GM12874 (cell line): ENCODE results near the gene CEP290.

Experiments used
- TF ChIP-seq, protein P1 (sequence below): IDR thresholded peaks from 2 replicates; pipeline ENCODE4 v1.5.1; 2011; ENCODE audit warnings: low read depth, mild to moderate bottlenecking, control low read depth, low read length, moderate library complexity; ENCODE audit not compliant: insufficient read depth

The CEP290 gene

DNA sequence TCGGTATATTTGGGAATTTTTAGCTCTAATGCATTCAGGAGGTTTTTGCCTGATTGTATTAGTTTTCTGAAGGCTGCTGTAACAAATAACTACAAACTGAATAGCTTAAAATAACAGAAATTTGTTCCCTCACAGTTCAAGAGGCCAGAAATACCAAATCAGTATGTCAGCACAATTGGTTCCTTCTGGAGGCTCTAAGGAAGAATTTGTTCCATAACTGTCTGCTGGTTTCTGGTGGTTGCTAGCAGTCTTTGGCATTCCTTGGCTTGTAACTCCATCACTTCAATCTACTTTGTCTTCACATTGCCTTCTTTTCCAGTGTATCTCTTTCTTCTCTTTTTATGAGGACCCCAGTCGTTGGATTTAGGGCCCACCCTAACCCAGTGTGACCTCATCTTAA, 21.5 kb upstream of the CEP290 start:
- TF ChIP-seq, protein P1, sequence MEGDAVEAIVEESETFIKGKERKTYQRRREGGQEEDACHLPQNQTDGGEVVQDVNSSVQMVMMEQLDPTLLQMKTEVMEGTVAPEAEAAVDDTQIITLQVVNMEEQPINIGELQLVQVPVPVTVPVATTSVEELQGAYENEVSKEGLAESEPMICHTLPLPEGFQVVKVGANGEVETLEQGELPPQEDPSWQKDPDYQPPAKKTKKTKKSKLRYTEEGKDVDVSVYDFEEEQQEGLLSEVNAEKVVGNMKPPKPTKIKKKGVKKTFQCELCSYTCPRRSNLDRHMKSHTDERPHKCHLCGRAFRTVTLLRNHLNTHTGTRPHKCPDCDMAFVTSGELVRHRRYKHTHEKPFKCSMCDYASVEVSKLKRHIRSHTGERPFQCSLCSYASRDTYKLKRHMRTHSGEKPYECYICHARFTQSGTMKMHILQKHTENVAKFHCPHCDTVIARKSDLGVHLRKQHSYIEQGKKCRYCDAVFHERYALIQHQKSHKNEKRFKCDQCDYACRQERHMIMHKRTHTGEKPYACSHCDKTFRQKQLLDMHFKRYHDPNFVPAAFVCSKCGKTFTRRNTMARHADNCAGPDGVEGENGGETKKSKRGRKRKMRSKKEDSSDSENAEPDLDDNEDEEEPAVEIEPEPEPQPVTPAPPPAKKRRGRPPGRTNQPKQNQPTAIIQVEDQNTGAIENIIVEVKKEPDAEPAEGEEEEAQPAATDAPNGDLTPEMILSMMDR = no peak

DNA sequence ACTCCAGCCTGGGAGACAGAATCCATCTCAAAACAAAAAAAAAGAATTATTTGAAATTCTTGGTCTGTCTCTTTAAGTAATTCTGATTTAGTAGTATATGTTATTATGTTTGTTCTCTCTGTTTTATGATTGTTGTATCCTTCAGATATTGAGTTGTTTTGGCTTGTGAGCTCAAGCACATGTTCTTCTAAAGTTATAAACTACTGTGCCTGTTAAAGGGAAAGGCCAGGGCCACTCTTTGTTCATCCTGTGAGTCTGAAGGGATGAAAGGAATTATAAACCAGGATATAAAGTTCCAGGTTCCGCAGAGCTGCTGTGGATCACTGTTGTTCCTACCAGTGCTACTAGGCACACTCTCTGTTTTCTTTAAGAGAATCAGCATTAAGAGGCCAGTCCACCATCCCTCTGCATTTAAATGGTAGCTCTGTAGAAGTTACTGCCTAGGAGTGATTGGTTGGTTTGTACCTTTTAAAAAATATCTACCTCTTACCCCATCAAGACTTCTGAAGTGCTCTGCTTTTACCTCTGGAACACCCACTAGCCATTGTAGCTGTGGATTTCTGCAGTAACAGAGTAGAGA, 14.3 kb upstream of the CEP290 start:
- TF ChIP-seq, protein P1 = no peak

- TF ChIP-seq, protein P1 = no peak
Measured at GRCh38 chr12:88153959-88154358, 12.1 kb upstream of the CEP290 start.

- TF ChIP-seq, protein P1 = no peak
Measured at GRCh38 chr12:88150063-88150462, 8.2 kb upstream of the CEP290 start.

DNA sequence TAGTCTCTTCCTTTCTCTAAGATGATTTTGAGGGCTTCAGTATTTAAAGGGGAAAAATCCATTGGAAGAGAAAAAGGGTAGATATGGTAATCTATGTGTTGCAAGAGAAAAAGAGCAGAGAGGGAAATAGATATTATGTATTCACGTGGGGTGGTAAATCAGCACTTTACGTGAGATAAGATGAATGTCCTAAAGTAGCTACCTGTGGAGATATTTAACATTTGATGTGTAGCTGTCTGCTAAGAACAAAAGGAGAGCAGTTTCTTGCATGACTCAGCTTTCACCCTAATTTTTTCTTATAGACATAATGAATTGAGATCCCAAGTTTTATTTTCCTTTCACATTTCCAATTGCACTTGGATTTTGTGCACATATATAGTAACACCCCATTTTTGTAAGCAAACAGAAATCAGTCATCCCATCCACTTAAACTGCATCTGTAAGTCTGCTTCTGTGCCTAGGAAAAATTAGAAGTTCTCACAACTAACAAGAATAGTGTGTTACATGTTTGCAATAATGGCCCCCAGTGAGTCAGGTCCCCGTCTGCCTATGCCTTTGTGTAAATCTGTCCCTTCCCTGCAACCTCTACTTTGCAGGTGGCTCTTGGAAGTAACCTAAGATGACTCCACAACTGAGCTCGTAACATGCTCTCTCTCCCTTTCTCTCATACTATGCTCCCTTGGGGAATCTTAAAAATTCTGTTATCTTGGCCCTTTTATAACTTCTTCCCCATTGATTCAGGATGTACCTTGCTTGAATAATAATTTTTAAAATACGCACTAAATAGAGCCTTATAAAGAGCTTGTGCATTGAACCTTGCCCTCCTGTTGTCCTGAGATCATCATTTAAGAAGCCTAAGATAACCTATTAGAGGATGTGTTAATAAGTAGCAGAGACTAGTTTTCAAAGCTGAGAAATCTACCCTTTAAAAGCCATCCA, 3.9 kb upstream of the CEP290 start:
- TF ChIP-seq, protein P1 = no peak

DNA sequence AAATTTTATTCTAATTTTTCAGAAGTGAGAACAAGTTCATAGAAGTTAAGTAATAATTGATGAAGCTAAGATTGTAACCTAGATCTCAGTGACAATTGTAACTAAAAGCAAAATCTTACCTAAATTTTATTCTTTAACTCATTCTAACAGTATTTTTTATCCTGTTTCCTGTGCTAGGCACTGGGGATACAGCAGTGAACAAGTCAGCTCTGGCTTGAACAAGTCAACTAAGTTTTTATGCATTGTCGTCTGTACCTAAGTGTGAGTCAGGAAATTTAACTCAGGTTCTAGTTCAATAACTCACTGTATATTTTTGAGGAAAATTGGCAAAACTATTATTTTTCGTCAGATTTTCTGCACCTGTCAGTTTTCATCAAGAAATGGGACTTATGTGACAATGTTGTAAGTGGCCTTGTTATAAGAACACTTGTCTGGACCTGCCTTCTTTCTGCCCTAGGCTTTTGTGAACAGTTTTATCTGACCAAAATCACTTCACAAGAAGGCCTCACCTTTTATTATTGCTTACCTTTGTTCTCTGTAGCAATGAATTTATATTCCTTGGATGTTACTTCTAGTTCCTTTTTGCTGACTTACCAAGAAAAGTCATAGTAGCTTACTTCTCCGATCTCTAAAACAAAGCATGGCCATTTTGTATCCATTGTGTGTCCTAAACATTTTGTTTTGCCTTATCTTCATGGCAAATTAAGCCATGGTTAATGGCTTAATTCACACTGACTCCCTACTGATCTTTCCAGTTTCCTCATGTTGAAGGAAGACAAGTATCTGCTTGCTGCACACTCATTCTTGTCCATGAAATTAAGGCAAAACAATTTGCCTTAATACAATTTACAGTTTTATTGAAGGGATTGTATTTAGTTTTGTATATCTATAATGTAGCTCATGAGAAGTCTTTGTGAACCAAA, 2.9 kb upstream of the CEP290 start:
- TF ChIP-seq, protein P1 = no peak

DNA sequence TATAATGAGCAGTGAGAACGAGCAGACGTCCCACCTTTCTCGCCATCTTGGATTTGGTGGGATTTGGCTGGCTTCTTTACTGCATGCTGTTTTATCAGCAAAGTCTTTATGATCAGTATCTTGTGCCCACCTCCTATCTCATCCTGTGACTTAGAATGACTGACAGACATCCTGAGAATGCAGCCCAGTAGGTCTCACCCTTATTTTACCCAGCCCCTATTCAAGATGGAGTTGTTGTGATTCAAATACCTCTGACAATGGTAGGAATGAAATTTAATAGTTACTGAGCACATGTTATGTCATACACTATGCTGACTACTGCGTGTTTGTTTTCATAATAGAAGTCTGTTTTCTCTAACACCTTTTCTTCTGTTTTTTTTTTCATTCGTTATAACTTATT, 2.1 kb upstream of the CEP290 start:
- TF ChIP-seq, protein P1 = no peak
